HG03060 (cell line): Measurements from ENCODE around the gene TM4SF1.

ENCODE experiments used
- ATAC-seq: cut with Tn5 transposase; IDR thresholded peaks from one replicate; pipeline ENCODE4 v1.9.1; 2021; ENCODE audit warnings: low read depth, moderate number of reproducible peaks; ENCODE audit not compliant: unreplicated experiment

The TM4SF1 gene

GRCh38 chr3:149375501-149376196, 1.8 kb downstream of the TM4SF1 start:
- no peak for ATAC-seq

DNA sequence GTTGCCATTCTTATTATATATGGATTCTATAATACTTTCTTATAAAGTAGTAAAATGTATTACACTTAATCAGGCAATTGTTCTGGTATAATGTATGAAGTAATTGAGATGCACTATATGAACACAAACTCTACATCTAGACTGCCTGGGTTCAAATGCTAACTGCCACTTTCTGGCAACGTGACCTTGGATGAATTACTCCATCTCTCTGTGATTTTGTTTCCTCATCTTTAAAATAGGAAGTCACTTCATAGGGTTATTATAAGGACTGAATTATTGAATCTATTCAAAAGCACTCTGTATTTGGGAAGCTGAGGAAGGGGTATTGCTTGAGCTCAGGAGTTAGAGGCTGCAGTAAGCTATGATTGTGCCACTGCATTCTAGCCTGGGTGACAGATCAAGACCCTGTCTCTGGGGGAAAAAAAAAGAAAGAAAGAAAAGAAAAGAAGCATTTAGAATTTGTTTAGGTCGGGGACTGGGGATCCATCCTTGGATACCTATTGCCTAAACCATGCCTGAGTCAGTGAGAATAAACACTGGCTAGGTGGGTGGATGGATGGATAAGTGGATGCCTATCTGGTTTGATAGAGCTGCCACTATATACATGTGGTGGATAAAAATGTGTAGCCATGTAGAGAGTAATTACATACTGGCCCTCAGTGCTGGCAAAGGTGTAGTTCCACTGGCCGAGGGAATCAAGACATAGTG, 2.5 kb downstream of the TM4SF1 start:
- no peak for ATAC-seq

DNA sequence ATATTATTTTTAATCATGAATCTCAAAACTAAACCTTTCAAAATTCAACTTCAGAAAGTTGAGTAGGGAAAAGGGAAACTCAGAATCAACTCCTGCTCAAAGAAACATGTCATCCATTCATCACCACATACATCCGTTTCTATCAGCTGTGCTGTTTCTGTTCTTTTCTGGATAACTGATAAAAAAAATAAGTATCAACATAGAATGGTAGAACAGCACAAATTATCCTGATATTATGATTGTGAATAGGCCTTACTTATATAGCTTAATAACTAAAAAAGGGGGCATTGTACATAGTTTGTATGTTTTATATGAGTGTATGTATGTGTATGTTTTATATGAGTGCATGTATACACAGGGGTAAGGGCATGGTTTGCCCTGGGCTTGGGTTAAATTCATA, 3.1 kb downstream of the TM4SF1 start:
- ATAC-seq, result no peak

- no peak for ATAC-seq
Measured at GRCh38 chr3:149373235-149374125, 4.0 kb downstream of the TM4SF1 start.

DNA sequence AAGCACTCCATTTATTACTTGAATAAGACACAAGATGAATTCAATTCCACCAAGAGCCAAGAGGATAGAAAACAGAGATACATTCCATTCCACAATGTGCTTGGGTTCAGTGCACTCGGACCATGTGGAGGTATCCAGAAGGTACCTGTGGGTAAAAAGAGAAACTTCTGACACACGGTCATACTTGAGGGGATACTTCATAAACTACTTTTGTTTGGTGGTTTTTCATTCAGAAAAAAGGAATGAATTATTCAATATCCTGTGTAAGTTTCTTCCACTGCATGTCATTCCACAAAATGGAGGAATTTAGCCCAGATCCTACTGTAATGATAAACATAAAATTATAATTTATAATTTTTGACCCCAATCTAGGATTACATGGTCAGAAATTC, 5.7 kb downstream of the TM4SF1 start:
- ATAC-seq, result no peak

GRCh38 chr3:149371001-149371722, 6.3 kb downstream of the TM4SF1 start:
- no peak for ATAC-seq

- ATAC-seq, result no peak
Measured at GRCh38 chr3:149369991-149370866, 7.2 kb downstream of the TM4SF1 start.

DNA sequence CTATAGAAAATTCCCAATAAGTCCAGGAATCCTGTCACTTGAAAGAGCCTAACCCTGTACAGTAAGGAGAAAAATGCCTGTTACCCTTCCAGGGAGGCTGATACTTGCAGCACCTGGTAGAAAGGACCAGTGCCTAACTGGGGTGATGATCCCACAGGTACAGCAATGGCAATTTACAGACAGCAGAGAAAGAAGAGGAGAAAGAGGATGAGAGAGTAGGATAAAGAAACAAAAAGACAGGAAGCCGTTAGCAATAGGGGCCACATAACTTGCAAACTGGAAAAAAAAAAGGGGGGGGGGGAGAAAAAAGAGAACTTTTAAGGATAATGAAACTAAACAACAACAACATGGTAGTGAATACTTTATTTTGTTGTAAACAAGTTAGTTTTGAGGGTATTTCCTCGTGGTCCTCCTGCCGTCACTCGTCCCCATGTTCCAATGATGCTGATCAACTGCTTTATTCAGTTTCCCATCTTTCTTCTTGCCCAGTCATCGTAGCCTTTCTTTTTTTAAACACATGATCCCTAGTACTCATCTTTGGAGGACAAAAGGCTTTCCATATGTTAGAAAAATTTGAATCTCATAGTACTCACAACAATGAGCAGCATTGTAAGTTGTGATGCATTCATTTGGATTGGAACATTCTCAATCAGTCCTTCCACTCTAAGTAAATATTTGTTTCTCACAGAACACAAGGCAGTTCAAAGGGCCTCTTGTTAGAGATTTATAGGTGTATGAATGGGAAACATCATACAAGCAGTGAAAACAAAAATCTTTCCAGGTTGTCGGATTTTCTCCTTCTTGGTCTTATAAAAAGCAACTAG, 8.6 kb downstream of the TM4SF1 start:
- no peak for ATAC-seq

DNA sequence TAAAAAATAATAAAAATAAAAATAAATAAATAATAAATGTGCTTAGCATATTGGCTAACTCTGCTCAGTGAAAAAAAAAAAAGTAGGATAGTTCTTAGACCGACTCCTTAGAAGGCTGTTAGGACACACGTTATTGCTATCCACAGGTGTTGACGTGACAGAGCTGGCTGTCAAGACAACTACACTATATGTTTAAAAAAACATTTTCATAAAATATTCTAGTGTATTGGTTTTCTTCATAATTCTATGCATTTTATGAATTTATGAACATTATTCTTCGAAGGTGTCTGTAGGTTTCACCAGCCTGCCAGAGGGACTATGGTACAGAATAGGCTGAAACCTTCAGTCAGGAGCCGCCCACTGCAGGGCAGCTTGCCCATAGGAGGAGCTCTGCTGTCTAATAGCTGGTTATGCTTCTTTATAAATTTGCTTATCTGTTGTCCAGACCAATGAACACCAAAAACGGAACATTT, 9.2 kb downstream of the TM4SF1 start:
- no peak for ATAC-seq

- ATAC-seq, result no peak
Measured at GRCh38 chr3:149366941-149367840, 10.3 kb downstream of the TM4SF1 start.

DNA sequence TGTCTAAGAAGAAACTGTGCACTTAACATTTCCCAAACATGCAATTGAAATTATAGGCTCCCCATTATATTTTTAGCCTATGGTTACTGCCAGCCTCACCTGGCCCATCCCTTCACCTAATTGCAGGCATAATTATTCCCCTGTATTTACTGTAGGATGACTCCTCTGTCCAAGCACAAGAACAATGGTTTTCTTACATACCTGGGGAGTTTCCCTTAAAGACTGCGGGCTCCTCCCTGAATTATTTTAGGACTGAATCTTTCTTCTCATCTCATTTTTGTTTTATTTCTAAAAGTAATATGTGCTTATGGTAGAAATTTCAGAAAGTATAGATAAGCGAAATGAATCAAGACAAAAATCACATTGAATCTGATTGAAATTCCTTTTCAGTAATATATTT, 11.4 kb downstream of the TM4SF1 start:
- no peak for ATAC-seq

- ATAC-seq, result no peak
Measured at GRCh38 chr3:149364624-149365023, 12.8 kb downstream of the TM4SF1 start.

GRCh38 chr3:149363053-149363452, 14.4 kb downstream of the TM4SF1 start:
- ATAC-seq, result no peak

DNA sequence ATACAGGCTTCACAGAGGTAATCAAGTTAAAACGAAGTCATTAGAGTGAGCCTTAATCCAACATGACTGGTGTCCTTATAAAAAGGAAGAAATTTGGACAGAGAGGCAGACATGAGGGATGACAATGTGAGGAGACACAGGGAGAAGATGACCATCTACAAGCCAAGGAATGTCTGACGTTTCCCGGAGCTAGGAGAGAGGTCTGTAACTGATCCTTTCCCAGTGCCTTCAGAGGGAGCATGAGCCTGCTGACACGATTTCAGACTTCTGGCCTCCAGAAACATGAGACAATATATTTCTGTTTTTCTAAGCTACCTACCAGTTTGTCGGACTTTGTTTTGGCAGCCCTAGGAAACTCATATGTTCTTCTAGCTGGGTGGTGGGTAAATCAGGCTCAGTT, 15.1 kb downstream of the TM4SF1 start:
- ATAC-seq, result no peak

- no peak for ATAC-seq
Measured at GRCh38 chr3:149356630-149357029, 20.8 kb downstream of the TM4SF1 start.

GRCh38 chr3:149356044-149356592, 21.3 kb downstream of the TM4SF1 start:
- no peak for ATAC-seq

DNA sequence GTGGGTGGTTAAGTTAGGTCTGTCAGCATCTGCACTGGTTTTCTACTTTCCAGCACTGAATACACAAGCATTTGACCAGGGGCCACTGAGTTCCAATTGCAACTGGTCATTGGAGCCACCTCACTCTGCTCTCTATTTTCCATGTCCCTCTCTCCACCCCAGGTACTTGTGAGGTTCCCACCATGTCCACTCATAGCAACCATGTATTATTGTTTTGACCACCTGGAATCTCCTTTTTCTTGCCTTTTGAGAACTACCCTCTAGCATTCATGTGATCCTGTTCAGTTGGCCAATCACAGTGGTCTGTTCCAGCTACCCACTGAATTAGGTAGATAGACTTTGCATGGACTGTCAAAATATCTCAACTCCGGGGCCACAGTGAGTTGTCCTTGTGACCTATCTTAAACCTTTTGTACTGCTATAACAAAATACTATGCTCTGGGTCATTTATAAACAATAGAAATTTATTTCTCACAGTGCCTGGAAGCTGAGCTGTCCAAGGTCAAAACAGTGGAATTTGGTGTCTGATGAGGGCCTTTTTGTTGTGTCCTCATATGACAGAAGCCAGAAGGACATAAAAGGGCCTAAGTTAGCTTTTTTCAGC, 23.8 kb downstream of the TM4SF1 start:
- ATAC-seq, result no peak
